Measurements from ENCODE around the gene MEIG1.
"Not testable (repeated sequence)": the region's sequence is repeated elsewhere in the genome, so short reads cannot be mapped to it uniquely, and the experiment has no call there.

DNA sequence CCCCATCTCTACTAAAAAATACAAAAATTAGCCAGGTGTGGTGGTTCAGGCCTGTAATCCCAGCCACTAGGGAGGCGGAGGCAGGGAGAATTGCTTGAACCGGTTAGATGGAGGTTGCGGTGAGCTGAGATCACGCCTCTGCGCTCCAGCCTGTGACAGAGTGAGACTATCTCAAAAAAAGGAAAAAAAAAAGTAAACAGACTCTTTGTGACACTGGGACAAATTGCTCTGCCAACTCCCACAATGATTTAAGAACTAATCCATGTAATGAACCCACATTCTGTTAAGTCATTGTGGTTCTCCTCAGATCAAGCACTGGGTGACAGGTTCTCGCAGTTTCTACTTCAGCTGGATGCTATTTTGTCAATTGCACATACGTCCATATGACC is 16.2 kb upstream of the MEIG1 start:
- TF ChIP-seq POLR2A, POLR2AphosphoS5, EP300 (IDR thresholded peaks at IDR 0.05): not testable (repeated sequence)
- TF ChIP-seq, protein P1, sequence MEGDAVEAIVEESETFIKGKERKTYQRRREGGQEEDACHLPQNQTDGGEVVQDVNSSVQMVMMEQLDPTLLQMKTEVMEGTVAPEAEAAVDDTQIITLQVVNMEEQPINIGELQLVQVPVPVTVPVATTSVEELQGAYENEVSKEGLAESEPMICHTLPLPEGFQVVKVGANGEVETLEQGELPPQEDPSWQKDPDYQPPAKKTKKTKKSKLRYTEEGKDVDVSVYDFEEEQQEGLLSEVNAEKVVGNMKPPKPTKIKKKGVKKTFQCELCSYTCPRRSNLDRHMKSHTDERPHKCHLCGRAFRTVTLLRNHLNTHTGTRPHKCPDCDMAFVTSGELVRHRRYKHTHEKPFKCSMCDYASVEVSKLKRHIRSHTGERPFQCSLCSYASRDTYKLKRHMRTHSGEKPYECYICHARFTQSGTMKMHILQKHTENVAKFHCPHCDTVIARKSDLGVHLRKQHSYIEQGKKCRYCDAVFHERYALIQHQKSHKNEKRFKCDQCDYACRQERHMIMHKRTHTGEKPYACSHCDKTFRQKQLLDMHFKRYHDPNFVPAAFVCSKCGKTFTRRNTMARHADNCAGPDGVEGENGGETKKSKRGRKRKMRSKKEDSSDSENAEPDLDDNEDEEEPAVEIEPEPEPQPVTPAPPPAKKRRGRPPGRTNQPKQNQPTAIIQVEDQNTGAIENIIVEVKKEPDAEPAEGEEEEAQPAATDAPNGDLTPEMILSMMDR (IDR thresholded peaks at IDR 0.05): not testable (repeated sequence)
